NCI-H2081 (cell line): Measurements from ENCODE around the gene THAP5.

Experiments
- DNase-seq, 2 experiments: peaks; one replicate each; lab custom pipeline; 2025; lab: John Stamatoyannopoulos, UW

THAP5 gene

DNA sequence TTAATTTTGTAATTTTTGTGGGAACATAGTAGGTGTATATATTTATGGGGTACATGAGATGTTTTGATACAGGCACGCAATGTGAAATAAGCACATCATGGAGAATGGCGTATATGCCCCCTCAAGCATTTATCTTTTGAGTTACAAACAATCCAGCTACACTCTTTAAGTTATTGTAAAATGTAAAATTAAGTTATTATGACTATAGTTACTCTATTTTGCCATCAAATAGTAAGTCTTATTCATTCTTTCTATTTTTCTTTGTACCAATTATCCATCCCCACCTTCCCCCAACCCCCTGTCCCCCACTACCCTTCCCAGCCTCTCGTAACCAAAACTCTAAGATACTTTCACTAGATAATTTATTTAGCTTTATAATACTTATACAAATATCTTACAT, 35.8 kb downstream of the THAP5 start:
- DNase-seq, result no peak

DNA sequence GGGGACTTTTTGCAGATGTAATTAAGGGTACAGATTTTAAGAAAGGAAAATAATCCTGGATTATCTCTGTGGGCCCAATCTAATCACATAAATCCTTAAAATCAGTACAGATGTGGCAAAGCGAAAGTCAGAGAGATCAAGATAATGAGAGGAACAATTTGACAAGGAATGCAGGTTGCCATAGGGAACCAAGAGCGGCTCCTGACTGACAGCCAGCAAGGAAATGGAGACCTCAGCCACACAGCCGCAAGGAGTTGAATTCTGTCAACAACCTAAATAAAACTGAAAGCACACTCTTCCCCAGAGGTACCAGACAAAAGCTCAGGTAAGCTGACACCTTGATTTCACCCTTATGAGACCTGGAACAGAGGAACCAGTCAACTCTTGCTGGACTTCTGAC, 40.2 kb downstream of the THAP5 start:
- no peak for DNase-seq

DNA sequence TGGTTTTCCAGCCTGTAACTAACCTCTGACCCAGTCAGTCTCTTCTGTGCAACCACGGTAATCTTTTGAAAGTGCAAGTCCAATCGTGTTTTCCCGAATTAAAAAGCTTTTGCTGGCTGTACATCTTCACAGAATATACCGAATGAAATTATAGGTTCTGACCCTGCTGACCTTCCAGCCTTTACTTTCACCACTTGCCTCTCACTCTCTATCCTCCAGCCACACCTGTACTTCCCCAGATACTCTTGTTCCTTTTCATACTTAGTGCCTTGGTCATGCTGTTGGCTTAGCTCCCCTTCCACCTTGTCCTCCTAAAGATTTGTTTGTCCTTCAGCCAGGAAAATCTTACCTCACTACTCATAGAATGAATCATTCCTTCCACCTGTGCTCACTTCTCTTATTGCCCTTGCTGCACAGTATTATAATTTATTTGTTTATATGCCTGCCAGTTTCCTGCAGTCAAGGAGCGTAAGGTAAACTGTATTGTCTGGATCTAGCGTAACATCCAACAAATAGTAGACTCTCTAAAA, 41.3 kb downstream of the THAP5 start:
- no peak for DNase-seq

DNA sequence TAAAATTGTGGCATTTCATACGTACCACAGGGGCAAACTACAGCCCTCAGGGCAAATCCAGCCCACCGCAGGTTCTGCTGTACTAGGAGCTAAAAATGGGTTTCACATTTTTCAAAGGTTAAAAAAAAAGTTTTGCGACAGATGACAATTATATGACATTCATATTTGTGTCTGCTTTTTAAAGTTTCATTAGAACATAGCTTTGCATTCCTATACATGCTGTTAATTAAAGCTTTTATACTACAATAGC, 42.8 kb downstream of the THAP5 start:
- DNase-seq, result no peak

GRCh38 chr7:108525985-108526767, 43.3 kb downstream of the THAP5 start, which contains the start of gene PNPLA8:
Gene PNPLA8 (minus strand): TSS chr7:108526135. CDS start chr7:108515491, 10,644 bp downstream.
- DNase-seq, result peak; percentile 100

DNA sequence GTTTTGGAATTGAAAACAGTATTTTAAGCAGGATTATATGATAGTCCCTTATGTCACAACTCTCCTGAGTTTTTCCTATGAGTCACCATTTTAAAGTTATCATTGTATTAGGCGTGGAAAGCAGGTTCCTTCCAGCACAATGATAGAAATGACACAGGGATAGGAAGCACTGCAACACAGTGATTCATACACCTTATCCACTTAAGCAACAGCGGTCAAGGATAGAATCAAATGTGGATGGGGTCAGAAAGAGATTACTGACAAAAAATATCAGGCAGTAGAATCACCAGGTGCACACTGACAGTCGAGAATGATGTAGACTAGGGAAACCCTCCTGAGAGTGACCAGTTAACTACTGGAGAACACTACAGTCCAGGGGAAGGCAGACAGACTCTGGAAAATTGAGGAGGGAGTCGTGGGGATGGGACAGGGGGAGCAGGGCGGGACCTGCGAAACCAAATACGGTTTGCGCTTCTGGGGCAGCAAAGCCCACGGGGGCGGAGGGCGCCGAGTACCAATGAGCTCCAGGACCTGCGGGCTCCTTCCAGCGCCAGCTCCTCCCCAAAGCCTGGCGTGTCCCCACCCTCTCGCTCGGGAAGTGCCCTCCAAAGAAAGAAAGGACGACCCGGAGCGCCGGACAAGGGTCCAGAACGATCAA, 44.0 kb downstream of the THAP5 start:
- DNase-seq, result peak; percentile 86 to 92

- DNase-seq, result no peak
These were observed 46.7 kb downstream of the THAP5 start for GRCh38 chr7:108522780-108523179.

DNA sequence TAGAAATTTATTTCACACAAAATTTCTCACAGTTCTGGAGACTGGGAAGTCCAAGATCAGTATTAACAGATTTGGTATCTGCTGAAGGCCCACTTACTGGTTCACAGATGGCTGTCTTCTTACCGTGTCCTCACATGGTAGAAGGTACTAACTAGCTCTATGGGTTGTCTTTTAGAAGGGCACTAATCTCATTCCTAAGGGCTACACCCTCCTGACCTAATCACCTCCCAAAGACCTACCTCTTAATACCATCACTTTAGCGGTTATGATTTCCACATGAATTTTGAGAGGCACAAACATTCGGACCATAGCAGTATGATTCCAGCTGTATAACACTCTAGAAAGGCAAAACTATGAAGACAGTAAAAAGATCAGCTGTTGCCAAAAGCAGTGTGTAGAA, 51.6 kb downstream of the THAP5 start:
- DNase-seq, result no peak

- DNase-seq, result no peak
These were observed 53.9 kb downstream of the THAP5 start for GRCh38 chr7:108515630-108516029.

- DNase-seq, result no peak
These were observed 54.5 kb downstream of the THAP5 start for GRCh38 chr7:108515013-108515412.
